NCI-H524 (cell line): ENCODE measurements around the gene ABCB9.
A peak's percentile ranks its signal among the peaks of the same experiment; 100 is the strongest.

ENCODE experiments used
- DNase-seq, 2 experiments: peaks; one replicate each; lab custom pipeline; 2025; lab: John Stamatoyannopoulos, UW

The ABCB9 gene

DNA sequence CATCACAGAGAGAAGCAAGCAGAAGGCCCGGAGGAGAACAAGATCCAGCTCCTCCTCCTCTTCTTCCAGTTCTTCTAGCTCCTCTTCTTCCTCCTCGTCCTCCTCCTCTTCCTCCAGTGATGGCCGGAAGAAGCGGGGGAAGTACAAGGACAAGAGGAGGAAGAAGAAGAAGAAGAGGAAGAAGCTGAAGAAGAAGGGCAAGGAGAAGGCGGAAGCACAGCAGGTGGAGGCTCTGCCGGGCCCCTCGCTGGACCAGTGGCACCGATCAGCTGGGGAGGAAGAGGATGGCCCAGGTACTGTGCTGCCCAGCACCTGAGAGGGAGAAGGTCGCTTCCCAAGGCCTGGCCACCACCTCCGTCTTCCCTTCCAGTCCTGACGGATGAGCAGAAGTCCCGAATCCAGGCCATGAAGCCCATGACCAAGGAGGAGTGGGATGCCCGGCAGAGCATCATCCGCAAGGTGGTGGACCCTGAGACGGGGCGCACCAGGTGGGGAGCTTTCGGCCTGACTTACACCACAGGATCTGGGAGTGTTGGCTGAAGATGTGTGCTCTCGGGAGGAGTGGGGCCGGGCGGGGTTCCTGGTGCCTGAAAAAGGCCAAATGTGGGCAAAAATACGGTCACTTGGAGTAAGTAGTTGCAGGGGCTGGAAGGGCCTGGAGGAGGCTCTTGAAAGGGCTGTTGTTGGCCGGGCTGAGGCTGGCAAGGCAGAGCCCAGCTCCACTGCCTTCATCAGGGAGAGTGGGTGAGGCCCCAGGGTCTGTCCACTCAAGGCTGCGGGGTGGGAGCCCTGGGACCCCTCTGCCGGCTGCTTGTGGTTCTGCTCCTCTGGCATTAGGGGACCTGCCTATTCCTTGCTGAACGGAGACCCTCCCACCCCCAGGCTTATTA is 15.6 kb upstream of the ABCB9 start:
- no peak for DNase-seq

DNA sequence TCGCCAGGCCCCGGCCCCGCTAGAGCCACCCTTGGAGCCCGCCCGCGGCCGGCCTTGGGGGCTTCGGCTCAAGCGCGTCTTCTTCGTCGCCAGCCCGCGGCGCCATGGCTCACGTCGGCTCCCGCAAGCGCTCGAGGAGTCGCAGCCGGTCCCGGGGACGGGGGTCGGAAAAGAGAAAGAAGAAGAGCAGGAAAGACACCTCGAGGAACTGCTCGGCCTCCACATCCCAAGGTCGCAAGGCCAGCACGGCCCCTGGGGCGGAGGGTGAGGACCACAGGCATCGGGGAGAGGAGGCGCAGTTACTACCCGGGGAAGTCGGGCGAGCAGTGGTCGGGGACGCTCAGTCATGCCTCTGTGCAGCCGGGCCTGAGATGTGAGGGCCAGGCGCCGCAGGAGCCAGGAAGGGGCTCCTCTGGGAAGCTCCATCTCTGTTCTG is 14.8 kb upstream of the ABCB9 start:
- DNase-seq = no peak

DNA sequence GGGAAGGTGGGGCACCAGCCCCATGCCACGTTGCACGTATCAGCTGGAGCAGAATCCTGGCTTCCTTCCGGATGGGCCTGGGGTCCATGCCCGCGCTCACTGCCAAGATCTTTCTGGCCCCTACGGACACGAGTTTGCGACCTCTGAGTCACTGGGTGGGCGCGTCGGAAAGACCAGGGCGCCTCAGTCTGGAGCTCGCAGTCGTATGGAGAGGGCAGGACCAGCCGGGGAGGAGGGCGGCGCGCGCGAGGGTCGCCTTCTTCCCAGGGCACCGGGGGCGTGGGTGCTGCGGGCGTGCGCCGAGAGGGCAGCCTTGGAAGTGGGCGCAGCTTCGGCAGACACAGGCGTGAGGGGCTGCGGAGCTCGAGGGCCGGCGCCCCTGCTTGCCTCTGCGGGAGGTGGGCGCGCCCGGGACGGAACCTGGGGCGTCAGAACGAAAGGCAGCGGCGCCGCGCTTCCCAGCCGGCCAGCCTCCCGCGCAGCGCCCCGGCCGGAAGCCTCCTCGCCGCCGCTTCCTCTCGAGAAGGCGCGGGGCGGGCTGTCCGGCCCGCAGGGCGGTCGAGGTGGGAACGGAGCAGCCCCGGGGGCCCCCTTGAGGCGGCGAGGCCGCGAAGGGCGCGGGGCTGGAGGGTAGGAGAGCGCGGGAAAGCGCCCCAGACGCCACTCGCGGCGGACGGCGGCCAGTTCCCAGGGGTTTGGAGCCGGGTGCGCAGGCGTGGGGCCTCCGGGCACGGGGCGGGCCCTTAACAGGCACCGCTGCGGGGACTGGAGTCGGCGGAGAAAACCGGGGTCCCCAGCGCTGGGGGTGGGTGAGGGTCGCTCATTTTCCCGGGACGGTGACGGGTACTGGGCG is 14.1 kb upstream of the ABCB9 start, which contains the start of gene ARL6IP4:
TSS of gene ARL6IP4 (plus strand) at position 499 of the 853 bp plus-strand sequence. CDS start 459 bp downstream, outside the sequence.
- DNase-seq = peak; percentile 17 to 43

DNA sequence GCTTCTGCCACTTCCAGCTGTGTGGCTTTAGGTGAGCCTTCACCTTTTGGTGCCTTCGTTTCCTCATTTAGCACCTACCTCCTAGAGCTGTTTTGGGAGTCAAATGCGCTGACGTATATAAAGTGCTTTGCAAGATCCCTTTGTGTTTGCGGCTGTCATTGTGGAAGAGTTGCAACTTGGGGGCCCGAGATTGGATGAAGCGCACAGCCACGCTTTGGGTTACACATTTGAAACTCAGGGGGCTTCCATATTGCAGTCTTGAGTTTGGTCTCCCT is 13.6 kb upstream of the ABCB9 start:
- DNase-seq = no peak

DNA sequence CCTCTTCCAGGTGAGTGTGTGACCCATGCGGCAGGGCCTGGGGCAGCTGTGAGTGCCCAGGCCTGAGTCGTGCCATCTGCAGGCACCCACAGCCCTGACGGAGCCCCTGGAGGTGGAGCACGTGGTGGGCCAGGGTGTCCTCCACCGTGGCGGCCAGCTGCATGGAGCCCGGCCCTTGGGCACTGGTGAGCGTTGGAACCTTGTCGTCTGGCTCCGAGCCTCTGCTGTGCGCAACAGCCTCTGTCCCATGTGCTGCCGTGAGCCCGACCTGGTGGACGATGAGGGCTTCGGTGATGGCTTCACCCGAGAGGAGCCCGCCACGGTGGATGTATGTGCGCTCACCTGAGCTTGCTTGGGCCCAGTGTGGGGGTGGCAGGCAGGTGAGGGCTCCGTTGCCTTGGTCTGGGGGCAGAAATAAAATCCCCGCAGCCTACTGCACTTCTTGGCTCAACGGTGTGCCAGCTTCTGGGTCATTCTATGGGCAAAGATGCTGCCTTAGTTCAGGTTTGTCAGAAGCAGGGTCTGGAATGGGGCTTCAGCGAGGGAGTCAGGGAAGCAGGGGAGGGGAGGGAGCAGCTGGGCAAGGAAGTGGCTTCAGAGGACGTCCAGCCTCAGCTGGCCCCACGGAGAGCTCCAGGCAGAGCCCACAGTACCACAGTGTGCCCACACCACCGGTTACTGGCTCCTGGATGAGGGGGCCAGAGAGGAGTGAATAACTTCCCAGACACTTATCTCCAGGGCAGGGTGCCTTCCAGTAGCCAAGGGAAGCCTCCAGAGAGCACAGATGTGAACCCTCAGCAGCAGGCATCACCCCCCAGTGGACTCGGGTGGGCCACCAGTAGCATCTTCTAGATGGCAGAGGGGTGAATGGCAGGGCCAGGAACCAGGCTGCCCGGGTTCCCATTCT is 13.0 kb upstream of the ABCB9 start:
- DNase-seq = no peak

DNA sequence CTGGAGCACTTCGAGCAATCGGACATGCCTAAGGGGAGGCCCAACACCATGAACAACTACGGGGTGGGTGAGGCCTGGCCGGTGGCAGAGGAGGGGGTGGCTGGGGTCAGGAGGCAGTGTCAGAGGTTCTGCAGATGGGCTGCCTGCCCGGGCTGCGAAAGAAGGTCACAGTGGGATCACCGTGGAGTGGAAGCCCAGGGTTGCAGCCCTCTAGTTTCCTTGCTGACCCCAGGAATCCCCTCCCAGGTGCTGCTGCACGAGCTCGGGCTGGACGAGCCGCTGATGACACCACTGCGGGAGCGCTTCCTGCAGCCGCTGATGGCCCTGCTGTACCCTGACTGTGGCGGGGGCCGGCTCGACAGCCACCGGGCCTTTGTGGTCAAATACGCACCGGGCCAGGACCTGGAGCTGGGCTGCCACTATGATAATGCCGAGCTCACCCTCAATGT is 12.3 kb upstream of the ABCB9 start:
- DNase-seq = no peak

DNA sequence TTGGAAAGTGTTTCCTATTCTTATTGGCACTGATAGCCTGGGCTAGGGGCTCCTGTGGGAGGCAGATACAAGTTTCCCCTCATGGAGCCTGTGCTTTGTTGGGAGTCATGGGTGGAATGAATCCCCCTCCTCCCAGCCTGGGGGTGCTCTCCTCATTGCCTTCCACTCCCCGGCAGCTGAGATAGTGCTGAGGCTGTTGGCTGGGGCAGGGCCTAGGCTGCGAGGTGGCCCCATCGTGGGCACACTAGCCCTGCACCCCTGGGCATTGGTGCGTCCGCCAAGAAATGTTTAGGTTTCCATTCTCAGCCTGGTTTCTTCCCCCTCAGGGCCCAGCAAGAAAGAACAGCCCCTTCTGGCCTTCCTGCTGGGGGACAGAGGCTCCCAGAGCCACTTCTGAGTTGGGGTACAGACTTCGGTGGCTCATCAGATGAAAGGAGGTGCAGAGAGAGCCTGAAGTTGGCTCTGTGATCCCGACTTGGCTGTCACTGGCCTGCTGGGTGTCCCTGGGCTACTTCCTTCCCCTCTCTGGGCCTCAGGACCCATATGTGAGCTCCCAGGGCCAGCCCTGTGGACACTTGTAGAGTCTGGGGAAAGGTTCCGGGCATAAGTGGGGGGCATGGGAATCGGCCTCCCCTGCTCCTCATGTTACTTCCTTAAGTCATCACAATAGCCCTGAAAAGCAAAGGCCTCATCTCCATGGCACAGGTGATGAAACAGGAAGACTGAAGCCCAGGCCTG is 11.6 kb upstream of the ABCB9 start:
- no peak for DNase-seq

DNA sequence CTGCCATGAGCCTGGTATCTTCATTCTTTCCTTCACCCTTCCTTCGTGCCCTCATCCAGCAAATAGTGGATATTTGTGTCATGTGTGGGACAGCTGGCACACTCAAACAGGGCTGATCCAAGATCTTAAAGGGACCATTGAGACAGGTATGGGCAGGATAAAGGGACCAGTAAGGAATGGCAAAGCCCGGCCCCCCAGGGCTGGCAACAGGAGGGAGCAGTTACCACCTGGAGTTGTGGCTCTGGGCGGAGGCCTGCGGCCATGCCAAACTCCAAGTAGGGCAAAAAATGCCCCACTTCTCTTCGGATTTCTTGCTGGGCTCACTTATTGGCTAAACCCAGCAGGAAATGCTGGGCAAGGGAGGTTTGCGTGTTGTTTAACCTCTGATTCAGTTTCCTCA is 10.9 kb upstream of the ABCB9 start:
- no peak for DNase-seq

DNA sequence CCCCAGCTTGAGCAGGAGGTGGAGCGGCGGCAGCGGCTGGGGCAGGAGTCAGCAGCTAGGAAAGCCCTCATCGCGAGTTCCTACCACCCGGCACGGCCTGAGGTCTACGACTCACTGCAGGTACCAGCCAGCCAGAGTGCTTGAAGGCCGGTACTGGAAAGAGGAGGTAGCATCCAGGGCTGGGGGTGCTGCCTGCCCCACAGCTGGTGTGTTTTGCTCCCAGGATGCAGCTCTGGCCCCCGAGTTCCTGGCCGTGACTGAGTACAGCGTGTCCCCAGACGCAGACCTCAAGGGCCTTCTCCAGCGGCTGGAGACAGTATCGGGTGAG is 10.3 kb upstream of the ABCB9 start:
- DNase-seq = no peak

DNA sequence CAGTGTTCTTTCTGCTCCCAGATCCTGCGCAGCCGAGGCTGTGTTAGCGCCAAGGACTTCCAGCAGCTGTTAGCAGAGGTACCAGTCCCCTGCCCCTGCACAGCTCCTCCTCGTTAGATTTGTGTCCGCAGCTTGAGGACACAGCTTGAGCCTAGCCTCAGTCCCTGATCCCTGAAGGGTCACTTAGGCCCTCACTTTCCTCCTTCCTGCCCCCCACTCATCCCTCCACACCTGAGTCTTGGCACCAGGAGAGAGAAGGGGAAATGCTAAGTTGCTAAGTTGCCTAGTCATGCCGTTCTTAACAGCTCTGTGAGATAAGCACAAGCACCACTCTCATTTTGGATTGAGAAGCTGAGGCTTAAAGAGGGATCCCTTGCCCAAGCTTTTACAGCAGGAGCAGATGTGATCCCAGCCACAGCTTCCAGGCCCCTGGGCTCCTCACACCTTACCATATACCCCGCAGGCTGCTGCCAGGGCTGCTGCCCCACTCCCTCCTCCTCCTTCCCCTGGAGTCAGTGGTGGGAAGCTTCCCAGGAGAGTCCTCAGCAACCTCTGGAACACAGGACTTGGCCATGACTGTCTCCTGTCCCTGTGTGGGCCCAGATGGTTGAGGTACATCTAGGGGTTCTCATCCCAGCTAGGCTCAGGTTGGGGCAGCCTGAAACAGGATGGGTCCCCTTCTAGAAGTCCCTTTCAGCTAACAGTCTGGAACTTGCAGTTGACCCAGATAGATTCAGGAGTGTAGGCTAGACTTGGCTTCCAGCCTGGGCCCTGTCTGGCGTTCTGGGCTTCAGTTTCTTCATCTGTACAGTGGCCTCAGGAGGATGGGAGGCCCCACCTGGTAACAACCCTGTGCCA is 9.8 kb upstream of the ABCB9 start:
- no peak for DNase-seq

DNA sequence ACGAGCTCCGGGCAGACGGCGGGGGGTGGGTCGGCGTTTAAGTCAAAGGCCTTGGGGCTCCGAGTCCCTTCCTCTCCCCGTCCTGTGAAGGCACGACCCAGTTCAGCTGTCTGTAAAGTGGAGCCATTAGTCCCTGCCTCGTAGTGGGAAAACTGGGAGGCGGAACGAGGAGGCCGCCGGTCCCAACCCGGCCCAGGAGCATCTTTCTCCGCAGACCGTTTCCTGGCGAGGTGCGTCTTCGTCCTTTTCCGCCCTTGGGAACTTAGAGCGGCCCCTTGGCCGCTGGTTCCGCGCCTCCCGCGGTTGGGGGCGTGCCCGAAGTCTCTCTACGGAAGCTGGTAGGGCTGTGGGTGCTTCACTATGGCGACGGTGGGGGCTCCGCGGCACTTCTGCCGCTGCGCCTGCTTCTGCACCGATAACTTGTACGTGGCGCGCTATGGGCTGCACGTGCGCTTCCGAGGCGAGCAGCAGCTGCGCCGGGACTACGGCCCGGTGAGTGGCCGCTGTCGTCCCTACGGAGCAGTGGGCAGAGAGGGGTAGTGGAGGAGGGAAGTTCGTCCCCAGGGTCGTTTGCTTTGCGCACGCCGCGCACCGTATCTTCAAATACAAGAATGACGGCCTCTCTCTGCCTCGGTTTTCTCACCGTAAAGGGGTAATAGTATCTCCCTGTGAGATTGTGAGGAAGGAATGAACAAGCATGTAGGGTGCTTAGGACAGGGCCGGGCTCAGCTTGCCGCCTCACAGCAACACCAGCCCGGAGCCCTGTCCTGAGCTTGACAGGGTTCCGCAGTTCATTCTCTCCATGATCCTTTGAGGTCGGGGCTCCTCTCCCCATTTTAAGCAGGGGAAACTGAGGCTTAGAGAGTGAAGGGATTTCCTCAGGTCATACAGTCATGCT is 8.9 kb upstream of the ABCB9 start, which contains the start of gene OGFOD2:
TSS of gene OGFOD2 (plus strand) at position 353 of the 898 bp plus-strand sequence. CDS start at position 361, 8 bp downstream.
- DNase-seq = peak; percentile 75 to 85

DNA sequence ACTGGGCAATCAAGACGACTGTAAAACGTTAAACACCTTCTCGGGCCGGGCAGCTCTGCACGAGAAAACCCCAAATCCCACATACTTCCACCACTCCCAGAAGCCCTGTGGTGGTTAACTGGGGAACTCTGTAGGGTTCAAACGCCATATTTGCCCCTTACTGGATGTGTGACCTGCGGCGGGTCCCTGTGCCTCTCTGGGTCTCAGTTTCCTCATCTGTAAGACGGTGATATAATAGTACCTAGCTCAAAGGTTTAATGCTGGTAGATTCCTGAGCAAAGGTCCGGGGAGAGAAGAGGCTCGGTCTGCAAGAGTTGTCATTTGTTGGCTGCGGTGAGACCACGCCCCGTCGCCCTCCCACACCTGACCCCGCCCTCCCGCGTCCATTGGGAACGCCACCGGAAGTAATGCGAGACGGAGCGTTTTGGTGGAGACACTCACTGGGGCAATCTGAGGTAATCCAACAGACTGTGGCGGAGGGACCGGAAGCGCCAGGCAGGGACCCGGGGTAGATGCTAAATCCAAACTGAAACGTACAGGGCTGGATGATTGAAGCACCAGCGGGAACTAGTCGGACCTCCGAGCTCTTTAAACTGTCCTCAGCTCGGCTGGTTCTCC is 8.1 kb upstream of the ABCB9 start:
- peak; percentile 96 to 97 for DNase-seq

DNA sequence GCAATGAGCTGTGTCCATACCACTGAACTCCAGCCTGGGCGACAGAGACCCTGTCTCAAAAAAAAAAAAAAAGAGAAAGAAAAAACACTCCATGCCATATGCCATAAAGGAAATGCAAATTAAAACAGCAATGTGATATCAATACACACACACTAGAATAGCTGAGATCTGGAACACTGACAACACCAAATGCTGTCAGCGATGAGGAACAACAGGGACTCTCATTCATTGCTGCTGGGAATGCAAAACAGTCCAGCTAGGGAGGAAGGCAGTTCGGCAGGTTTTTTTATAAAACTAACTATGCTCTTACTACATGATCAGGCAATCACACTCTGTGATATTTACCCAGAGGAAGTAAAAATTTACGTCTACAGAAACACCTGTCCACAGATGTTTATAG is 3.4 kb upstream of the ABCB9 start:
- DNase-seq = no peak

DNA sequence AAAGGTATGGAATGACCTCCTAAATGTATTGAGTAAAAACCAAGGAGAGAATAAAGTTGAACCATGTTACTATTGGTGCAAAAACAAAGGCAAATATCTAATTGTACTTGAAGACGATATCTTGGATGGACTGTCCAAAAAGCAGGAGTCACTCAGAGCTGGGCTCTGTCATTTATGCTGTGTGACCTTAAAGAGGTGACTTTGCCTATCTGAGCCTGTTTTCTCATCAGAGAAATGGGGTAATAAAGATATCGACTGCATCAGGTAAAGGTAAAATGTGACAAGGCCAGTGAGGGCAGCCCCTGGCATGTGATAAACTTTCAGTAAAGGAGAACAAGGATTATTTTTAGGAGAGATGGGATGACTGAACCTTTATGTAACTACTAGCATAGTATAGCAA is 1.8 kb upstream of the ABCB9 start:
- DNase-seq = no peak

DNA sequence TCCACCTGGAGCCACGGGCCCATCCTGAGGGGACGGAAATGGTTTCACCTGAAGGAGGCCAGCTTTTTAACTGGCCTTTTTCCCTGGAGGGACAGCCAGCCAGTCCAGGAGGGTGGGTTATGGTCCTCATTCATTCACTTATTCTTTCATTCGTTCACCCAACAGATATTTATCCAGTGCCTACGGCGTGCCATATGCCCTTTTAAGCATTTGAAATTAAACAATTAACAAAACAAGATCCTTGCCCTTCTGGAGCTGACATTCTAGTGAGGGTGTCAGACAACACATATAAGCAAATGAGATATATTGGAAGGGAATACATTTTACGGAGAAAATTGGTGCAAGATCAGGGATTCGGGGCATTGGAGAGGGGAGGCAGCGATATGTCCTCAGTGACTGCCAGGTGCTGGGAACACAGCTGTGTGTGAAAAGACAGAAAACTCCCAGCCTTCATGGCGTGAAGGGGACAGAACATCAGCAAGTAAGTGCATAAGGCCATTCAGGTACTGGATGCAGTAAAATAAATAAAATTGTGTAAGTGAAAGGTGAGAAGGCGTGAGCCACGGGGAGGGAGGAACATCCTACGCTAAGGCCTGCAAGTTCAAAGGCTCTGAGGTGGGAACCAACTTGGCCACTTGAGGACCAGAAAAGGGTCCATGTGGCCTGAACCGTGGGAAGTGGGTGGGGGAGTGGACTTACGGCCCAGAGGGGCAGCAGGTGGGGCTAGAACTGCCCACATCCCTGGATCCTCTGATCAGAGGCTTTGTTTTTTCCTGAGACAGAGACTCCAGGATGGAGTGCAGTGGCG is 684 bp upstream of the ABCB9 start:
- no peak for DNase-seq

DNA sequence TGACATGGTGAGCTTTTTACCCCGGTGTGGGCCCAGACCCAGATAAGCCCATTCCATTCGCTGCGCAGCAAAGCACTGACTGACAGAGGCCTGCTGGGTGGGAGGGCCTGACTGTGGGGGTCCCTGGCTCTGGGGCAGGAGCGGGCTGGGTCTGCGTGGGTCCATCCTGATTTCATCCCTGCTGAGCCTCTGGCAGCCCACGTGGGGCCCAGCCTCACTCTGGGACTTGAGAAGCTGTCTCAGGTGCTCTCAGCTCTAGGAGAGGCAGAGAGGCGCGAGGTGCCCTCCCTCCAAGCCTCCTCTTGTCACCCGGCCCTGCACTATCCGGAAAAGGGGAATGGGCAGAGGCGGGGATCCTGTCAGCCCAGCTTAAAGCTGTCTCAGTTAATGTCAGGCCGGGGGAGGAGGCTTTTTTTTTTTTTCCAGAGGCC is 927 bp downstream of the ABCB9 start:
- peak in 1 of 2 experiments; percentile 23 for DNase-seq

DNA sequence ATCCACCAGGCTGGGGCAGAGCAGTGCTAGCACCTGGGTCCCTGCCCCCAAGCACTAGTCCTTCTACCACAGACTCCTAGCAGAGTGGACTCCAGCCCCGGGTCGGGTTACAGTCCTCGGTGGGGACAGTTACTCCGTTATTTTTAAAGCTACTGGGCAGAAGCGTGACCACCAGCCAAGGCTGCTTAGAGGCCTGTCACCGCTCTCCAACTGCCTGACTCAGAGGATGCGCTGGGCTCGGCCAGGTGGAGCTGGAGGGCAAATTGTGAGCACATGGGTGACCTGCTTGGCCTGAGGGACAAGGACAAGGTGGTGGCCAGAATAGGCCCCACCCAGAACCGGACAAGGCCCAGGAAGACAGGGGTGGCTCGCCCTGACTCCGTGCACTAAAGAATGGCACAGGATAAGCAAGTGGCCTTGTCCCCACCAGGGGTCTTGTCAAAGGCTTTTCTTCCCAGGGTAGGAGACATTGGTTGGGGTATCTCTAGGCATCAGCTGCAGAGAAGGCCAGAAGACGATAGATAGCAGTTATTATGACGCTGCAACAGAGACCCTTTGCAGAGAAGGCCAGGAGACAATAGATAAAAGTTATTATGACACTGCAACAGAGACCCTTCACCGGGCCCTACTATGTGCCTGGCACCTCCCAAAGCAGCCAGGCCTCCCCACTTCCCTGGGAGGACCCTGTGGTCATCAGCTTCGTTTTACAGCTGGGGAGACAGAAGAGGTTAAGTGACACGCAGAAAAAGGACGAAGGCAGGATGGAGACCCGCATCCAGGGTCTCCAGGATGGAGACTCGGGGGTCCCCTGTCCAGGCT is 1.6 kb downstream of the ABCB9 start:
- no peak for DNase-seq
